Astrocyte of the cerebellum (primary cell): ENCODE results near the gene CYFIP2.

Experiments
- DNase-seq: peaks from one replicate; pipeline ENCODE4 v3.0.0-alpha.2; 2011; ENCODE audit warnings: low read depth
- H3K4me3 ChIP-seq: 2 replicates; pipeline ENCODE4 v1.5.1; 2011; ENCODE audit warnings: mild to moderate bottlenecking, low read depth, low read length, moderate library complexity
- CTCF ChIP-seq: IDR thresholded peaks from 2 replicates; pipeline ENCODE4 v1.5.1; 2012; ENCODE audit warnings: low read length, low read depth, moderate library complexity, mild to moderate bottlenecking; ENCODE audit errors: missing control alignments
- in situ Hi-C: cut with HindIII; loops from 2 replicates; pipeline ENCODE4 v1.10.0; 2017; ENCODE audit warnings: low sequenced_read_pairs

The CYFIP2 gene

GRCh38 chr5:157301066-157301465, 35.1 kb downstream of the CYFIP2 start:
- no peak overlapping the region for H3K4me3 ChIP-seq
- no peak for TF ChIP-seq CTCF
- in situ Hi-C loops, result no loop called here
- no peak for DNase-seq

GRCh38 chr5:157303023-157303422, 37.1 kb downstream of the CYFIP2 start:
- in situ Hi-C loops, result no loop called here
- no peak for DNase-seq
- H3K4me3 ChIP-seq, result no peak overlapping the region
- no peak for TF ChIP-seq CTCF

GRCh38 chr5:157303667-157304327, 37.9 kb downstream of the CYFIP2 start:
- DNase-seq, result no peak
- in situ Hi-C loops, result no loop called here
- no peak overlapping the region for H3K4me3 ChIP-seq
- peak; percentile 9 for TF ChIP-seq CTCF

GRCh38 chr5:157306081-157306480, 40.2 kb downstream of the CYFIP2 start:
- in situ Hi-C loops, result no loop called here
- no peak overlapping the region for H3K4me3 ChIP-seq
- no peak for DNase-seq
- TF ChIP-seq CTCF, result no peak

GRCh38 chr5:157306692-157307471, 41.0 kb downstream of the CYFIP2 start:
- TF ChIP-seq CTCF, result no peak
- no peak for DNase-seq
- H3K4me3 ChIP-seq, result no peak overlapping the region
- in situ Hi-C loops, result no loop called here

GRCh38 chr5:157308836-157309465, 43.0 kb downstream of the CYFIP2 start:
- DNase-seq, result no peak
- no peak overlapping the region for H3K4me3 ChIP-seq
- TF ChIP-seq CTCF, result peak; percentile 4
- in situ Hi-C loops, result no loop called here
